Ishikawa (cell line): ENCODE data around the gene GPR148.

Experiments used
- CREB1 ChIP-seq: IDR thresholded peaks from 2 replicates; pipeline ENCODE4 v1.6.1; 2012; ENCODE audit warnings: low read depth
- MAX ChIP-seq: IDR thresholded peaks from 2 replicates; pipeline ENCODE4 v1.6.1; 2012

DNA sequence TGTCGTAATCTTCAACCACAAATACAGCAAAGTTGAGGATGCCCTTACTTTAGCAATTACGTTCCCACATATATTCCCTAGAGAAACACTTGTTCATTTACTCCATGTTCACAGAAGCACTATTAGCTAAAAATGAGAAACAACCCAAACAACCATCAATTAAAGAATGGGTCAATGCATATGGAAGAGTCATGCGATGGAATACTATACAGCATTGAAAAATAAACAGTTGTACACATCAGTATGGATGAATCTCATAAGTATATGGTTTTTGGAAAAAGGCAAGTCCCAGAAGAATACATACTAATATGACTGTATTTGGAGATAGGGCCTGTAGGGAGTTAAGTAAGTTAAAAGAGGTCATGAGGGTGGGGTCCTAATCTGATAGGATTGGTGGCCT lies 6.3 kb downstream of the GPR148 start:
- TF ChIP-seq CREB1 = no peak
- no peak for TF ChIP-seq MAX
